GM12878 (cell line): ENCODE data around the gene KLRK1. TPM values are rescaled to one million over a fixed set of nuclear protein-coding genes. Genes with fewer than 3 reads are reported as not detected.
"Not testable (repeated sequence)": the region's sequence is repeated elsewhere in the genome, so short reads cannot be mapped to it uniquely, and the experiment has no call there.

Experiments used
- ATAC-seq: fragments of 200-7000 bp; cut with Tn5 transposase; 3 replicates; pipeline ENCODE4 v1.9.1; 2020; ENCODE audit warnings: mild to moderate bottlenecking, moderate library complexity
- BruUV-seq: library from RNA; stranded (reverse); fragments of 400-500 nt; replicated peaks from 2 replicates; lab custom pipeline; 2021; lab: Mats Ljungman, UMichigan
- CTCF ChIA-PET: fragments of 300-600 bp; sonication (Branson Sonifier 250); formaldehyde crosslinking; extraction: SDS; loops from one replicate; lab custom pipeline; 2021; ENCODE audit warnings: inconsistent platforms; lab: Yijun Ruan, JAX
- POLR2A ChIA-PET: fragments of 350-600 bp; formaldehyde crosslinking; extraction: SDS; loops from one replicate; lab custom pipeline; 2021; ENCODE audit warnings: inconsistent platforms; lab: Charles Lee
- RAD21 ChIA-PET: fragments of 300-600 bp; sonication (Branson Sonifier 250); formaldehyde crosslinking; loops from one replicate; lab custom pipeline; 2023; ENCODE audit warnings: antibody characterized with exemption; ENCODE audit not compliant: unreplicated experiment; lab: Charles Lee
- SMC1A ChIA-PET: fragments of 300-600 bp; sonication (Branson Sonifier 250); formaldehyde crosslinking; loops from one replicate; lab custom pipeline; 2023; ENCODE audit not compliant: unreplicated experiment, uncharacterized antibody; lab: Charles Lee
- DNase-seq: peaks from one replicate; pipeline ENCODE4 v3.0.0-alpha.2; 2011; ENCODE audit warnings: low read depth, low spot score
- FAIRE-seq: peaks from 3 replicates; lab custom pipeline; 2011; peaks lifted over from hg19 to GRCh38; lab: Jason Lieb, UNC
- H2AFZ ChIP-seq: 2 replicates; pipeline ENCODE4 v1.6.0; 2011; ENCODE audit warnings: low read depth, low read length, control low read depth; ENCODE audit not compliant: control insufficient read depth
- H3K27ac ChIP-seq: 2 replicates; pipeline ENCODE4 v1.5.1; 2011; ENCODE audit warnings: control low read depth; ENCODE audit not compliant: control insufficient read depth, insufficient read depth
- H3K27me3 ChIP-seq, 2 experiments: replicated peaks in 1 of 2; 2 replicates each; pipeline versions ENCODE4 v1.6.0 to v1.6.1; 2011; ENCODE audit warnings: low read length in 1 of 2; ENCODE audit not compliant: control insufficient read depth in 2 of 2, insufficient read depth in 2 of 2
- H3K36me3 ChIP-seq, 2 experiments: 2 replicates each; pipeline ENCODE4 v1.5.1; 2011; ENCODE audit warnings: low read length in 1 of 2; ENCODE audit not compliant: control insufficient read depth in 2 of 2, insufficient read depth in 2 of 2
- H3K4me1 ChIP-seq: 2 replicates; pipeline ENCODE4 v1.6.1; 2011; ENCODE audit warnings: mild to moderate bottlenecking, low read length, moderate library complexity, mixed read lengths; ENCODE audit not compliant: control insufficient read depth, insufficient read depth
- H3K4me2 ChIP-seq: 2 replicates; pipeline ENCODE4 v1.6.0; 2011; ENCODE audit warnings: control low read depth; ENCODE audit not compliant: control insufficient read depth, insufficient read depth
- H3K4me3 ChIP-seq: fragments of 200-600 bp; sonication (generic); 2 replicates; pipeline ENCODE4 v1.5.1; 2016
- H3K79me2 ChIP-seq: 2 replicates; pipeline ENCODE4 v1.6.0; 2011; ENCODE audit warnings: low read length; ENCODE audit not compliant: control insufficient read depth, insufficient read depth
- H3K9ac ChIP-seq: 2 replicates; pipeline ENCODE4 v1.8.0; 2011; ENCODE audit warnings: low read length, control low read depth, mixed read lengths; ENCODE audit not compliant: control insufficient read depth, insufficient read depth
- H3K9me3 ChIP-seq: replicated peaks from 3 replicates; pipeline ENCODE4 v1.5.1; 2011; ENCODE audit warnings: mild to moderate bottlenecking, low read length; ENCODE audit not compliant: control insufficient read depth, insufficient read depth
- H4K20me1 ChIP-seq: 2 replicates; pipeline ENCODE4 v1.6.0; 2011; ENCODE audit not compliant: control insufficient read depth, insufficient read depth
- BHLHE40 ChIP-seq, 2 experiments: fragments of 450-650 bp in 1 of 2; IDR thresholded peaks; 2 replicates each; pipeline ENCODE4 v1.6.1; 2011 to 2017; ENCODE audit warnings: low read depth in 2 of 2, borderline replicate concordance in 1 of 2, improper control_type of control experiment in 1 of 2, low read length in 1 of 2, mild to moderate bottlenecking in 1 of 2
- CHD2 ChIP-seq: IDR thresholded peaks from 2 replicates; pipeline ENCODE4 v1.6.1; 2011; ENCODE audit warnings: low read depth, low read length, improper control_type of control experiment, borderline replicate concordance
- HCFC1 ChIP-seq: fragments of 150-350 bp; IDR thresholded peaks from 2 replicates; pipeline ENCODE4 v1.6.1; 2014; ENCODE audit warnings: low read length
- IKZF1 ChIP-seq: fragments of 450-650 bp; conservative IDR thresholded peaks from 2 replicates; pipeline ENCODE4 v1.6.1; 2017; ENCODE audit warnings: antibody characterized with exemption, mild to moderate bottlenecking
- MEF2A ChIP-seq: IDR thresholded peaks from 2 replicates; pipeline ENCODE4 v1.6.1; 2011; ENCODE audit warnings: low read depth, mild to moderate bottlenecking, low read length, moderate library complexity; ENCODE audit not compliant: insufficient read depth
- WRNIP1 ChIP-seq: IDR thresholded peaks from 2 replicates; pipeline ENCODE4 v1.6.1; 2011; ENCODE audit warnings: low read depth, low read length, improper control_type of control experiment, borderline replicate concordance
- ZNF24 ChIP-seq: fragments of 450-650 bp; IDR thresholded peaks from 2 replicates; pipeline ENCODE4 v1.6.1; 2017; ENCODE audit warnings: antibody characterized with exemption, mild to moderate bottlenecking
- ZSCAN29 ChIP-seq: fragments of 450-650 bp; IDR thresholded peaks from 2 replicates; pipeline ENCODE4 v1.6.1; 2017; ENCODE audit warnings: mild to moderate bottlenecking, moderate library complexity
- WGBS: methylation state at CpG from one replicate; pipeline ENCODE4 v1.1.6; 2016; ENCODE audit warnings: low lambda C conversion rate; ENCODE audit not compliant: insufficient replicate concordance, insufficient coverage; ENCODE audit errors: missing lambda C conversion rate; 5-methylcytosine and 5-hydroxymethylcytosine counted together
- in situ Hi-C: fragments of 300-500 bp; cut with MboI; formaldehyde crosslinking; loops from 9 replicates; pipeline ENCODE4 v1.14.3; 2018; ENCODE audit warnings: mixed read lengths
- intact Hi-C: fragments of 100-400 bp; cut with micrococcal nuclease; formaldehyde crosslinking; loops from one replicate; pipeline ENCODE4 v1.14.2; 2022; ENCODE audit not compliant: unreplicated experiment
- polyA plus RNA-seq, 11 experiments: library from polyadenylated mRNA; depleted of rRNA in 4 of 11; unstranded in 6 of 11; stranded (reverse) in 5 of 11; fragments of >200 nt; fragmentation: Nextera tagmentation in 4 of 11; fragmentation: Illumina TruSeq in 1 of 11; extraction: Ambion mirVana in 4 of 11; extraction: Trizol in 1 of 11; gene quantifications; 1 replicate in 1 of 11; 2 replicates in 10 of 11; pipeline versions ENCODE4 v1.2.1 to v1.2.3, GENCODE V29; 2011 to 2016; ENCODE audit warnings: inconsistent platforms in 2 of 11, missing spikeins in 2 of 11, low read depth in 1 of 11
- total RNA-seq, 4 experiments: library from RNA; depleted of rRNA in 3 of 4; stranded (reverse); fragments of >200 nt in 3 of 4; fragmentation: Illumina TruSeq in 1 of 4; extraction: Trizol in 1 of 4; gene quantifications; 2 replicates each; pipeline versions ENCODE4 v1.2.1 to v1.2.3, GENCODE V29; 2013 to 2021
- TF ChIP-seq, protein P1 (sequence below): fragments of 450-650 bp; formaldehyde crosslinking; IDR thresholded peaks from 2 replicates; pipeline ENCODE4 v1.4.0; 2022; ENCODE audit warnings: mild to moderate bottlenecking, moderate library complexity
- TF ChIP-seq, protein P2 (sequence below): fragments of 450-650 bp; IDR thresholded peaks from 2 replicates; pipeline ENCODE4 v1.6.1; 2017; ENCODE audit warnings: mild to moderate bottlenecking, moderate library complexity

KLRK1 gene
- total and polyA plus RNA-seq, 10 of the 15 experiments (the other 5 are each of a cell fraction or from before 2014, with no cell fraction given), result 0.27 to 2.0 (median 0.99) TPM

DNA sequence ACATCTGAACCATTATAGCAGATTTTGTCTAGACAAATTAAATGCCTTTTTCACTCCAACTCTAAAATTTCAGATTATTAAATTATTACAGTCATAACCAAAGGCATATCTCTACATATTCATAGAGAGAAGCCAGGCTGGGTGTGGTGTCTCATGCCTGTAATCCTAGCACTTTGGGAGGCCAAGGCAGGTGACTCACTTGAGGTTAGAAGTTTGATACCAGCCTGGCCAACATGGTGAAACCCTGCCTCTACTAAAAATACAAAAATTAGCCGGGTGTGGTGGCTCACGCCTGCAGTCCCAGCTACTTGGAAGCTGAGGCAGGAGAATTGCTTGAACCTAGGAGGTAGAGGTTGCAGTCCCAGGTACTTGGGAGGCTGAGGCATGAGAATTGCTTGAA, 11.1 kb downstream of the KLRK1 start:
- H3K27ac ChIP-seq, H3K4me2 ChIP-seq, SMC1A ChIA-PET, BruUV-seq, H3K36me3 ChIP-seq, CTCF ChIA-PET, H3K9me3 ChIP-seq, FAIRE-seq, ATAC-seq, RAD21 ChIA-PET, in situ Hi-C loops, H3K4me1 ChIP-seq, intact Hi-C loops, H2AFZ ChIP-seq, H3K27me3 ChIP-seq, H3K9ac ChIP-seq, H4K20me1 ChIP-seq, POLR2A ChIA-PET, H3K79me2 ChIP-seq, H3K4me3 ChIP-seq, DNase-seq: not testable (repeated sequence)
- 64% methylated on average over 2 of the region's 2 CpGs for WGBS

DNA sequence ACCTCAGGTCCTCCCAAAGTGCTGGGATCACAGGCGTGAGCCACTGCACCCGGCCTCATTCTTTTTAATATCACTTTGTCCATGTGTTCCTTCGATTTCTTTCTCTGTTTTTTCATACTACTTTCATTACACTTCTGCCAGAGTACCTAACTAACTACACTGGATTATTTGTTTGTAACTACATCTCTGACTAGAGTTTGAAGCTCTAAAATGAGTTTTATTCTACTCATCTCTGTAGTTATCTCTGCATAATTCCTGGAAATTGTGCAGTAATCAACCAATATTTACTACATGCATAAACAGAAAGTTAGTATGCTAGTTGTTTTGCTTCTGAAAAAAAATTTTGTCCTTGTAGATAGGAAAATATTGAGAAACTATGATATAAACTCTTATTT, 15.2 kb downstream of the KLRK1 start:
- ATAC-seq (no peak), FAIRE-seq (no peak), DNase-seq (no peak)
- Histone ChIP-seq H3K27me3 (no peaks in the 10 kb centered on the region), H3K9me3 (peaks cover 4% of the 10 kb centered on the region; the same call in 1 of the 3 replicates), H3K4me2 (no peak overlapping the region), H3K27ac (no peak overlapping the region), H4K20me1 (no peaks in the 10 kb centered on the region), H2AFZ (no peak overlapping the region), H3K36me3 (no peaks in the 10 kb centered on the region), H3K79me2 (no peaks in the 10 kb centered on the region), H3K4me3 (no peak overlapping the region), H3K4me1 (no peaks in the 10 kb centered on the region), H3K9ac (no peak overlapping the region)
- BruUV-seq, result no TSS peak
- 57% methylated on average over 3 of the region's 3 CpGs for WGBS
- RAD21 ChIA-PET, result no interaction called here
- SMC1A ChIA-PET, result interaction anchor here (1.0 to 2.1 kb wide), 7 partner anchors 10 to 44 kb away, joined by 3 to 6 read pairs (median 5); no protein-coding TSS in a partner anchor
- in situ Hi-C loops, result no loop called here
- CTCF ChIA-PET, result interaction anchor here (0.9 to 1.4 kb wide), 3 partner anchors 10 to 17 kb away, joined by 3 to 5 read pairs (median 4); no protein-coding TSS in a partner anchor
- intact Hi-C loops, result no loop called here
- POLR2A ChIA-PET, result interaction anchor here (1.2 kb wide), 1 partner anchor 10 kb away, joined by 6 read pairs; no protein-coding TSS in a partner anchor
- TF ChIP-seq ZNF24 (no peak), IKZF1 (no peak), BHLHE40 (IDR thresholded peaks at IDR 0.05; ENCODE audit: borderline replicate concordance in 1 of 2, low read depth in 2 of 2, low read length in 1 of 2) (no peak), ZSCAN29 (no peak), WRNIP1 (no peak), HCFC1 (no peak), MEF2A (no peak), CHD2 (no peak)
- TF ChIP-seq, protein P1, sequence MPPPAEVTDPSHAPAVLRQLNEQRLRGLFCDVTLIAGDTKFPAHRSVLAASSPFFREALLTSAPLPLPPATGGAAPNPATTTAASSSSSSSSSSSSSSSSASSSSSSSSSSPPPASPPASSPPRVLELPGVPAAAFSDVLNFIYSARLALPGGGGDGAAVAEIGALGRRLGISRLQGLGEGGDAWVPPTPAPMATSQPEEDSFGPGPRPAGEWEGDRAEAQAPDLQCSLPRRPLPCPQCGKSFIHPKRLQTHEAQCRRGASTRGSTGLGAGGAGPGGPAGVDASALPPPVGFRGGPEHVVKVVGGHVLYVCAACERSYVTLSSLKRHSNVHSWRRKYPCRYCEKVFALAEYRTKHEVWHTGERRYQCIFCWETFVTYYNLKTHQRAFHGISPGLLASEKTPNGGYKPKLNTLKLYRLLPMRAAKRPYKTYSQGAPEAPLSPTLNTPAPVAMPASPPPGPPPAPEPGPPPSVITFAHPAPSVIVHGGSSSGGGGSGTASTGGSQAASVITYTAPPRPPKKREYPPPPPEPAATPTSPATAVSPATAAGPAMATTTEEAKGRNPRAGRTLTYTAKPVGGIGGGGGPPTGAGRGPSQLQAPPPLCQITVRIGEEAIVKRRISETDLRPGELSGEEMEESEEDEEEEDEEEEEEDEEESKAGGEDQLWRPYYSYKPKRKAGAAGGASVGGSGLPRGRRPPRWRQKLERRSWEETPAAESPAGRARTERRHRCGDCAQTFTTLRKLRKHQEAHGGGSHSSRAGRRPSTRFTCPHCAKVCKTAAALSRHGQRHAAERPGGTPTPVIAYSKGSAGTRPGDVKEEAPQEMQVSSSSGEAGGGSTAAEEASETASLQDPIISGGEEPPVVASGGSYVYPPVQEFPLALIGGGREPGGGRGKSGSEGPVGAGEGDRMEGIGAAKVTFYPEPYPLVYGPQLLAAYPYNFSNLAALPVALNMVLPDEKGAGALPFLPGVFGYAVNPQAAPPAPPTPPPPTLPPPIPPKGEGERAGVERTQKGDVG, result no peak
- TF ChIP-seq, protein P2, sequence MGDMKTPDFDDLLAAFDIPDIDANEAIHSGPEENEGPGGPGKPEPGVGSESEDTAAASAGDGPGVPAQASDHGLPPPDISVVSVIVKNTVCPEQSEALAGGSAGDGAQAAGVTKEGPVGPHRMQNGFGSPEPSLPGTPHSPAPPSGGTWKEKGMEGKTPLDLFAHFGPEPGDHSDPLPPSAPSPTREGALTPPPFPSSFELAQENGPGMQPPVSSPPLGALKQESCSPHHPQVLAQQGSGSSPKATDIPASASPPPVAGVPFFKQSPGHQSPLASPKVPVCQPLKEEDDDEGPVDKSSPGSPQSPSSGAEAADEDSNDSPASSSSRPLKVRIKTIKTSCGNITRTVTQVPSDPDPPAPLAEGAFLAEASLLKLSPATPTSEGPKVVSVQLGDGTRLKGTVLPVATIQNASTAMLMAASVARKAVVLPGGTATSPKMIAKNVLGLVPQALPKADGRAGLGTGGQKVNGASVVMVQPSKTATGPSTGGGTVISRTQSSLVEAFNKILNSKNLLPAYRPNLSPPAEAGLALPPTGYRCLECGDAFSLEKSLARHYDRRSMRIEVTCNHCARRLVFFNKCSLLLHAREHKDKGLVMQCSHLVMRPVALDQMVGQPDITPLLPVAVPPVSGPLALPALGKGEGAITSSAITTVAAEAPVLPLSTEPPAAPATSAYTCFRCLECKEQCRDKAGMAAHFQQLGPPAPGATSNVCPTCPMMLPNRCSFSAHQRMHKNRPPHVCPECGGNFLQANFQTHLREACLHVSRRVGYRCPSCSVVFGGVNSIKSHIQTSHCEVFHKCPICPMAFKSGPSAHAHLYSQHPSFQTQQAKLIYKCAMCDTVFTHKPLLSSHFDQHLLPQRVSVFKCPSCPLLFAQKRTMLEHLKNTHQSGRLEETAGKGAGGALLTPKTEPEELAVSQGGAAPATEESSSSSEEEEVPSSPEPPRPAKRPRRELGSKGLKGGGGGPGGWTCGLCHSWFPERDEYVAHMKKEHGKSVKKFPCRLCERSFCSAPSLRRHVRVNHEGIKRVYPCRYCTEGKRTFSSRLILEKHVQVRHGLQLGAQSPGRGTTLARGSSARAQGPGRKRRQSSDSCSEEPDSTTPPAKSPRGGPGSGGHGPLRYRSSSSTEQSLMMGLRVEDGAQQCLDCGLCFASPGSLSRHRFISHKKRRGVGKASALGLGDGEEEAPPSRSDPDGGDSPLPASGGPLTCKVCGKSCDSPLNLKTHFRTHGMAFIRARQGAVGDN, result no peak
